Activated CD4-positive, alpha-beta T cell treated with anti-CD3 and anti-CD28 coated beads, Interleukin-2, amount 10 ng/mL, durations not matched to agents 7 days and 5 days (primary cell): ENCODE measurements around the gene SF1. TPM values are rescaled to one million over a fixed set of nuclear protein-coding genes. Genes with fewer than 3 reads are reported as not detected.

ENCODE experiments used
- CTCF ChIA-PET: fragments of 350-600 bp; sonication (Branson Sonifier 250); formaldehyde crosslinking; loops from one replicate; lab custom pipeline; 2021; ENCODE audit warnings: antibody characterized with exemption; lab: Charles Lee
- POLR2A ChIA-PET: fragments of 350-600 bp; sonication (Branson Sonifier 250); formaldehyde crosslinking; loops from one replicate; lab custom pipeline; 2021; ENCODE audit warnings: antibody characterized with exemption; lab: Charles Lee
- DNase-seq: peaks from one replicate; pipeline ENCODE4 v3.0.0-alpha.2; 2020
- H3K27ac Mint-ChIP-seq: one replicate; pipeline ENCODE4 v1.8.0; 2021; ENCODE audit warnings: mild to moderate bottlenecking, moderate library complexity, mixed read lengths
- H3K27me3 Mint-ChIP-seq: one replicate; pipeline ENCODE4 v1.8.0; 2021; ENCODE audit warnings: mixed read lengths
- H3K36me3 Mint-ChIP-seq: one replicate; pipeline ENCODE4 v1.8.0; 2021; ENCODE audit warnings: low read depth, mixed read lengths
- H3K4me1 Mint-ChIP-seq: one replicate; pipeline ENCODE4 v1.8.0; 2021; ENCODE audit warnings: mixed read lengths
- H3K4me3 Mint-ChIP-seq: one replicate; pipeline ENCODE4 v1.8.0; 2021; ENCODE audit warnings: mild to moderate bottlenecking, moderate library complexity, mixed read lengths
- H3K9me3 Mint-ChIP-seq: one replicate; pipeline ENCODE4 v1.8.0; 2021; ENCODE audit warnings: mixed read lengths
- total RNA-seq, 2 experiments: library from RNA; stranded (reverse); gene quantifications; one replicate each; pipeline ENCODE4 v1.2.3, GENCODE V29; 2021

Gene SF1
- total RNA-seq, 2 experiments from 2014 or later: 435 to 456 TPM

DNA sequence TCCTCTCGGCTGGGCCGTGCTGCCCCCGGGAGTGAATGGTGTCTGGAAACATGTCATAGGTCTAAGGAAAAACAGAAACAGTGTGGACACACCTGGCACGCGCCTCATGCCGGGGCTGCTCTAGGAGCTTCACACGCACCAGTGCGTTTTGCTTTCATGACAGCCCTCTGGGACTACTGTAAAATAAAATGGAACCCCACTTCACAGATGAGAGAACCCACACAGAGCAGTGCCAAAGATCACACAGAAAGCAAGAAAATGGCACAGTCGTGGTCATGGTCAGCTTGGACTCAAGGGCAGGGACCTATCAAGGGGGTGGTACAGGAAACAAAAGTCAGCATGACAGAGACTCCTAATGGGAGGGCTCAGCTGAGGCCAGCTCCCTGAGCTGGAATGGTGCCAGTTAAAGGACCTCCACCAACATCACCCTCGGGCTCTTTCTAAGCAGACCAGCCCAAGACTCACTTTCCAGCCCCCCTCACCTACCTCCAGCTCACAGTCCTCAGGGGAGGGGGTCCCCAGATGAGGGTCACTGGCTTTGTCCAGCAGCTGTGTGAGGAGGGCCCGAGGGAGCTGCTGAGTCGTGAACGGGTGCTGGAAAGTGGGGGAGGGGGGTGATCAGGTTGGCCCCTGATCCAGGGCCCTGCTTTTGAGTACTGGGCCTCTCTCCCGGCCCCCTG lies 21.4 kb upstream of the SF1 start:
- ChIA-PET CTCF (interaction anchor here (1.0 to 1.7 kb wide), 3 partner anchors 9 to 18 kb away, joined by 3 to 5 read pairs (median 4); no protein-coding TSS in a partner anchor), POLR2A (no interaction called here)
- DNase-seq: no peak
- Mint-ChIP-seq H3K27ac (no peak overlapping the region), H3K4me1 (peaks cover 49% of the 10 kb centered on the region), H3K36me3 (peaks cover 28% of the 10 kb centered on the region), H3K4me3 (no peak overlapping the region), H3K9me3 (no peaks in the 10 kb centered on the region), H3K27me3 (no peaks in the 10 kb centered on the region)

DNA sequence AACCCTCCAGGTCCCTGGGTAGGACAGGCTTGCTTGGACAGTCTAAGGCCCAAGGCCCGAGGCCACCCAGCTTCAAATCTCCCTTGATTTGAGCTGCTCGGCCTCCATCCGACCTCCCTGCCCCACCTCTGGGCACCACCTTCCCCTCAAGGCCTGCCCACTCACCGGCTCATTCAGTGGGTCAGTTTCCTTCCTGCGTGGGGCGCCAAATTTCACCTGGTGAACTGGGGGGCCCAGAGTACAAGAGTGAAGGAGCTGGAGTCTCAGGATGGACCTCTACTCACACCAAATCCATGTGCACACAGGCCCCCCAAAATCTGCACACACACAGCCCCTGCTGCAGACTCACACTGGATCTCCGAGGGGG lies 20.9 kb upstream of the SF1 start:
- H3K4me3 Mint-ChIP-seq: no peak overlapping the region
- POLR2A ChIA-PET: no interaction called here

DNA sequence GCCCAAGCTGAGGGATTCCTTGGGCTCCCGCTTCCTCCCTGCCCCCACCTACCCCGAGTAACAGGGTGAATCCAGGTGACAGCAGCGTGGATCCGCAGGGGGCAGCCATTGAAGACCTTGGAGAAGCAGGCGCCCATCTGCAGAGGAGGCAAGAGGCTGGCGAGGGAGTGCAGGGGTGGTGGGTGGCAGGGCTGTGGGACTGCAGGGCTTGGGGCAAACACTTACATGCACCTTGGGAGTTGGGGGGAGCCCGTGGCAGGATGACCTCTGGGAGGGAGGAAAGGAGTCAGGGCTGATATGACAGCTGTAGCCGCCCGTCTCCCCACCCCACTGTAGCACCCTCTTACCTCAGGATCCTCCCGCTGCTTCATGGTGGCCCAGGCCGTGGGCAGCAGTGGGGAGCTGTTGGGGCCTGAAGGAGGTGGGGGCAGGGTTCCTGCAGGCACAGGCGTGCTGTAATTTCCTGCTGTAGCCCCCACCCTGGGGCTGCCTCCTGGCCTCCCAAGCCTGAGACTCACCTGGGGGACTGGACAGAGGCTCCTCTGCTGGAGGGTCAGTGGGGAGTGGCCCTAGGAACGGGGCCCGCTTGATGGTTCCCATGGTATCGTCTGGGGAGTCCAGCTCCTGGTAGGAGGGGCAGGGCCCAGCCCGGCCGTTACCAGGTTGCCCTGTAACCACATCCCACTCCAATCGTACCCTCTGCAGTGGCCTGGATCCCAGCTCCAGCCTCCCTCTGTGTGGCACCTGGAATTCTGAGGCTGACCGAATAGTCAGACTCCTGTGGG lies 18.6 kb upstream of the SF1 start:
- POLR2A ChIA-PET: no interaction called here
- no peak overlapping the region for H3K27ac Mint-ChIP-seq
- no peaks in the 10 kb centered on the region for H3K9me3 Mint-ChIP-seq
- no peaks in the 10 kb centered on the region for H3K27me3 Mint-ChIP-seq
- H3K4me3 Mint-ChIP-seq: no peak overlapping the region
- CTCF ChIA-PET: interaction anchor here (0.6 to 1.6 kb wide), 3 partner anchors 10 to 12 kb away, joined by 3 to 4 read pairs (median 3); no protein-coding TSS in a partner anchor
- peaks cover 48% of the 10 kb centered on the region for H3K4me1 Mint-ChIP-seq
- peaks cover 29% of the 10 kb centered on the region for H3K36me3 Mint-ChIP-seq
- no peak for DNase-seq

More for the DNA sequence above, 20.9 kb upstream of the SF1 start:
- Mint-ChIP-seq H3K9me3 (no peaks in the 10 kb centered on the region), H3K27ac (no peak overlapping the region), H3K4me1 (peaks cover 51% of the 10 kb centered on the region), H3K36me3 (peaks cover 28% of the 10 kb centered on the region), H3K27me3 (no peaks in the 10 kb centered on the region)
- CTCF ChIA-PET: interaction anchor here (1.0 to 1.1 kb wide), 2 partner anchors 9 to 11 kb away, joined by 3 to 4 read pairs; no protein-coding TSS in a partner anchor
- DNase-seq: no peak

DNA sequence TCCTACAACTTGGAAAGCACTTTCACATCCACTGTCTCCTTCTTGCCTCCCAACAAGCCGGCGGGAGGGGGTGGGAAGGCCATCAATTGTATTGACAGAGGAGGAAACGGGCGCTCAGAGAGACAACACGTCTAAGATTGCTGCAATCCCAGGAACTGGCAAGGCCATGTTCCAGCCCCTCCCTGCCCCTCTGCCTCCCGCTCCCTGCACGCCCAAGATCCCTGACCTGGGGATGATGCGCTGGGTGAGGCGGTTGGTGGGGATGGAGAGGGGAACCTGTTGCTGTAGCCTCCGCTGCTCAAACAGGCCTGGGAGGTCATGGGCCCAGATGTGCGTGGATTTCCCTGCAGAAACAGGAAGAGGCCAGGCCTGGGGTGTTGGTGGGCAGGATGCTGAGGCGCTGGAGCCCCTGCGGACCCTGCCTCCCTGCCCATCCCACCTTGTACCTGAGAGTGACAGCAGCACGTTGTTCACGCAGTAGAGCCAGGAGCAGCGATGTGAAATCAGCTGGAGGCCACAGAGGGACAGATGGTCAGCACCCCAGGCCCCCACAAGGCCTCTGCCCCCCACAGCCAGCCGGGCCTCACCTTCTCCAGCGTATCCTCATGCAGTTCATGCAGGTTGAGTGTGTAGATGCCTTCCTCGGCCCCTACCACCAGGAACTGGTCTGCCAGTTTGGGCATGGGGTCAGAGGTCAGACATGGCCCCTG lies 17.9 kb upstream of the SF1 start:
- H3K27me3 Mint-ChIP-seq: no peaks in the 10 kb centered on the region
- peaks cover 31% of the 10 kb centered on the region for H3K36me3 Mint-ChIP-seq
- H3K4me1 Mint-ChIP-seq: peaks cover 42% of the 10 kb centered on the region
- no peak overlapping the region for H3K4me3 Mint-ChIP-seq
- ChIA-PET CTCF (interaction anchor here (0.5 to 0.6 kb wide), 2 partner anchors 10 to 23 kb away, joined by 3 to 5 read pairs; no protein-coding TSS in a partner anchor), POLR2A (no interaction called here)
- H3K9me3 Mint-ChIP-seq: no peaks in the 10 kb centered on the region
- no peak for DNase-seq
- H3K27ac Mint-ChIP-seq: no peak overlapping the region

DNA sequence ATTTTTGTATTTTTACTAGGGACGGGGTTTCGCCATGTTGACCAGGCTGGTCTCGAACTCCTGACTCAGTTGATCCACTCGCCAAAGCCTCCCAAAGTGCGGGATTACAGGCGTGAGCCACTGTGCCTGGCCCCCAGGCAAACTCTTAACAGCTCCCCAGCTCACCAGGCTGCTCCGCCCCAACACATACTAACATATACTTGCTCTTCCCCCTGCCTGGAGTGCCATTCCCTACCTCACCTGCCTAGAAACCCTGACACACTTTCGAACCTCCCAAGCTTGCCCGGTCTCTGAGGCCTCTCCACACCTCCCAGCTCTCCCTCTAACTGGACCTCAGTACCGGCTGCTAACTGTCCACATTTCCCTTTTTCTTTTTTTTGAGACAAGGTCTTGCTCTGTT lies 16.2 kb upstream of the SF1 start:
- CTCF ChIA-PET: interaction anchor here (1.1 to 1.4 kb wide), 2 partner anchors 8 to 16 kb away, joined by 3 read pairs; partner anchors contain the start of gene SF1

DNA sequence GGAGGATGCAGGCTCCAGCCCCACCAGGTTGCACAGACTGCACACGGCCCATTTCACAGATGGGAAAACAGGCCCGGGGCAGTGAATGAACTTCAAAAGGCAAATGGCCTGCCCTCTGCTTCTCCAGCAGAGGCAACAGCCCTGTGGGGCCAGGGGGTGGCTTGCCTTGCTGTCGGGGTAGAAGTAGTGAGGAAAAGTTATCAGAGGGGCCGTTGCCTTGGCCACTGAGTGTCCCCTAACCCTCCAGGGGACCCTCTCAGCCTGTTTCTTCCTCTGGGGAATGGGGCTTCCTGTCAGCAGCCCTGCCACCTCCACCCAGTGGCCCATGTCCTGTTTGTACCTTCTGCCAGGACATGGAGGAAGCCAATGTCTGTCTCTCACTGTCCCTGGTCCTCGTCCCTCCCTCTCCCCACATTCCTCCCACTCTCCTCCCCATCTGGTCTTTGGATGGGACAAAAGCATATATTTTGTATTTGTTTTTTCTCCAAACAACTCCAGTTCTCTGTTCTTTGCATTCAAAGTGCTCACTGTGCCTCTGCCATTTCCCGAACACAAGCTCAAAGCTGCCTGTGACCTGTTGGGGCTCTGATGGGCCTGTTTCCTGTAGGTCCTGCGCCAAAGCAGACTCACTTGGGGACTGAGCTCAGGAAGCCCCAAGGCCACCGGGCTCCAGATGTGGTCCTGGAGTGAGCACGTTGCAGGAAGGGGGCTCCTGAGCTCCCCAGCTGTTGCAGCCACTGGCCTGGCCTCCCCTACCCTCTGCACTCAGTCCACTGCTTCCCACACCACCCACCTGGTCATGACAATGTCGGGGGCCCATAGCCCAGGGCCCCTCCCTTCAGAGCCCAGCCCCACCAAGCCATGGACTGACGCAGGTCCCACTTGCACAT lies 15.2 kb upstream of the SF1 start:
- DNase-seq: no peak
- H3K27me3 Mint-ChIP-seq: no peaks in the 10 kb centered on the region
- POLR2A ChIA-PET: interaction anchor here (0.5 to 0.7 kb wide), 2 partner anchors 18 to 21 kb away, joined by 3 to 8 read pairs; no protein-coding TSS in a partner anchor
- H3K4me1 Mint-ChIP-seq: peaks cover 29% of the 10 kb centered on the region
- peaks cover 20% of the 10 kb centered on the region for H3K36me3 Mint-ChIP-seq
- CTCF ChIA-PET: interaction anchor here (0.6 to 1.4 kb wide), 3 partner anchors 9 to 91 kb away, joined by 3 read pairs; partner anchors contain the start of gene SF1
- H3K27ac Mint-ChIP-seq: peak overlapping the region; percentile 80
- H3K4me3 Mint-ChIP-seq: no peak overlapping the region
- no peaks in the 10 kb centered on the region for H3K9me3 Mint-ChIP-seq

More for the DNA sequence above, 16.2 kb upstream of the SF1 start:
- POLR2A ChIA-PET: no interaction called here
- Mint-ChIP-seq H3K9me3 (no peaks in the 10 kb centered on the region), H3K4me3 (no peak overlapping the region), H3K27ac (no peak overlapping the region), H3K36me3 (peaks cover 26% of the 10 kb centered on the region), H3K27me3 (no peaks in the 10 kb centered on the region), H3K4me1 (peaks cover 34% of the 10 kb centered on the region)
- no peak for DNase-seq

DNA sequence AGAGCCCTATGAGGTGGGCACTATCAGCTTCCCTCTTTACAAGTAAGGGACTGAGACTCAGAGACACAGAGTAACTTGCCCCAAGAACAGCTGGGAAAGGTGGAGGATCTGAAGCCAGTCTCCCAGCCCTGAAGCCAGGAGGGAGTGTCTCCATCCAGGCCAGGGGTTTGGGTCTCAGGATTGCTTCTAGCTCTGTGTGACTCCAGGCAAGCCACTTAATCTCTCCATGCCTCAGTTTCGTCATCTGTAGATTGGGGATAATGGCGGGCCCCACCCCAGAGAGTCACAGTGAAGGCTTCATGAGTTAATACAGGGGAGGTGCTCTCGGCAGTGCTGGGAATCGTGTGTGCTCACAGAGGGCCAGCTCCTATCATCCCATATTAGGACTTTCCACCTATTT lies 14.1 kb upstream of the SF1 start:
- Mint-ChIP-seq H3K4me1 (peaks cover 32% of the 10 kb centered on the region), H3K4me3 (no peak overlapping the region), H3K27me3 (no peaks in the 10 kb centered on the region), H3K36me3 (peaks cover 22% of the 10 kb centered on the region), H3K9me3 (no peaks in the 10 kb centered on the region), H3K27ac (peak overlapping the region; percentile 31)
- POLR2A ChIA-PET: interaction anchor here (0.7 kb wide), 1 partner anchor 20 kb away, joined by 8 read pairs; no protein-coding TSS in a partner anchor
- no peak for DNase-seq
- CTCF ChIA-PET: interaction anchor here (0.5 to 0.8 kb wide), 2 partner anchors 27 to 96 kb away, joined by 3 to 5 read pairs; no protein-coding TSS in a partner anchor

DNA sequence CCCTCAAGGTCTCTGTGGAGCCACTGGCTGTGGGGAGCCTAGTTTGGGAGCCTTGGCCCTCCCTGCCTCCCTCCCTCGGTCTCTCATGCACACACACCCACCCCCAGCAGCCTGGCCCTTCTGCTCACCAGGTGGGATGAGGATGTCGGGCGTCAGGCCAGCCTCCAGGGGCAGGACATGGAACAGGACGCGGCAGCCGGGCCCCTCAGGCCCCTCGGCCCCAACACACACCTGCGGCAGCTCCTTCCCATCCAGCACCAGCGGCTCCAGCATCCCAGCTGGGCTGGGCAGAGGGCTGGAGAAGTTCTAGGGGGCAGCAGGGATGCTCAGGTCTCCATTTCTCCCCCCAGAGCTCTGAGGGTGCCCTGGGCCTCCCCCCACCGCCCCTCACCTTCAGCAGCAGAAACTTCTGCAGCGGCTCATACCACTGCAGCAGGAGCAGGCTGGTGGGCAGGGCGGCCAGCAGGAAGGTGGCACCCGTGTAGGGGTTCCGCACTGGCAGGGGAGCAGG lies 13.5 kb upstream of the SF1 start:
- Mint-ChIP-seq H3K4me1 (peaks cover 32% of the 10 kb centered on the region), H3K9me3 (no peaks in the 10 kb centered on the region), H3K4me3 (no peak overlapping the region), H3K27me3 (no peaks in the 10 kb centered on the region), H3K36me3 (peaks cover 23% of the 10 kb centered on the region), H3K27ac (no peak overlapping the region)
- POLR2A ChIA-PET: no interaction called here
- CTCF ChIA-PET: interaction anchor here (0.5 to 1.0 kb wide), 3 partner anchors 11 to 96 kb away, joined by 3 to 5 read pairs (median 3); no protein-coding TSS in a partner anchor
- DNase-seq: no peak

DNA sequence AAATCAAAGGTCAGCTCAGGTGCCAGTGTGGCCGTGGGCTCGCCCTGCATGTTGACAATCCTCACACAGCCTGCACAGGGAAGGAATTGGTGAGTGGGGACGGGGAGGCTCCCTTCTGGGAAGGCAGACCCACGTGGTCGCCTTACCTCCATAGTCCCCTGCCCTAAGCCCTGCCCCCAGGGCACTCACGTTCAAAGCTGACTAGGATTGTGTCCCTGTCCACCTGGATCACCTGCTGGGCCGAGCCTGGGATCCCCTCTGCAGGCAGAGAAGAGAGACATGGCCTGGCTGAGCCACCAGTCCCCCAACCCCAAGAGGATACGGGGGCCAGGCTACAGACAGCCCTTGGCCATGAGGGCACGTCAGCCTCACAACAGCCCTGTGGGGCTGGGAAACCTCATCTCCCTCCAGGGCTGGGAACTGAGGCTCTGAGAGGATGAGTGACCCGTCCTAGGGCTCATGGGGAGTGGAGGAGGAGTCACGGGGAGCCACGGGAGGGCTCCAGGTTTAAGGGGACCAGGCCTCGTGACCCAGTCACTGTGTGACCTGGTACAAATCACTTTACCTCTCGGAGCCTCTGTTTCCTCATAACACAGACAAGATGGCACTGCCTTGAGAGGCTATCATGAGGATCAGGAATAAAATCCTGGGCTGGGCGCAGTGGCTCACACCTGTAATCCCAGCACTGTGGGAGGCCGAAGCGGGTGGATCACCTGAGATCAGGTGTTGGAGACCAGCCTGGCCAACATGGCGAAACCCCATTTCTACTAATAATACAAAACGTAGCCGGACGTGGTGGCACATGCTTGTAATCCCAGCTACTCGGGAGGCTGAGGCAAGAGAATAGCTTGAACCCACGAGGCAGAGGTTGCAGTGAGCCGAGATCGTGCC lies 12.1 kb upstream of the SF1 start:
- peaks cover 20% of the 10 kb centered on the region for H3K4me1 Mint-ChIP-seq
- ChIA-PET CTCF (interaction anchor here (1.0 kb wide), 1 partner anchor 9 kb away, joined by 4 read pairs; no protein-coding TSS in a partner anchor), POLR2A (no interaction called here)
- no peaks in the 10 kb centered on the region for H3K9me3 Mint-ChIP-seq
- DNase-seq: no peak
- peaks cover 23% of the 10 kb centered on the region for H3K36me3 Mint-ChIP-seq
- no peaks in the 10 kb centered on the region for H3K27me3 Mint-ChIP-seq
- no peak overlapping the region for H3K4me3 Mint-ChIP-seq
- H3K27ac Mint-ChIP-seq: no peak overlapping the region

DNA sequence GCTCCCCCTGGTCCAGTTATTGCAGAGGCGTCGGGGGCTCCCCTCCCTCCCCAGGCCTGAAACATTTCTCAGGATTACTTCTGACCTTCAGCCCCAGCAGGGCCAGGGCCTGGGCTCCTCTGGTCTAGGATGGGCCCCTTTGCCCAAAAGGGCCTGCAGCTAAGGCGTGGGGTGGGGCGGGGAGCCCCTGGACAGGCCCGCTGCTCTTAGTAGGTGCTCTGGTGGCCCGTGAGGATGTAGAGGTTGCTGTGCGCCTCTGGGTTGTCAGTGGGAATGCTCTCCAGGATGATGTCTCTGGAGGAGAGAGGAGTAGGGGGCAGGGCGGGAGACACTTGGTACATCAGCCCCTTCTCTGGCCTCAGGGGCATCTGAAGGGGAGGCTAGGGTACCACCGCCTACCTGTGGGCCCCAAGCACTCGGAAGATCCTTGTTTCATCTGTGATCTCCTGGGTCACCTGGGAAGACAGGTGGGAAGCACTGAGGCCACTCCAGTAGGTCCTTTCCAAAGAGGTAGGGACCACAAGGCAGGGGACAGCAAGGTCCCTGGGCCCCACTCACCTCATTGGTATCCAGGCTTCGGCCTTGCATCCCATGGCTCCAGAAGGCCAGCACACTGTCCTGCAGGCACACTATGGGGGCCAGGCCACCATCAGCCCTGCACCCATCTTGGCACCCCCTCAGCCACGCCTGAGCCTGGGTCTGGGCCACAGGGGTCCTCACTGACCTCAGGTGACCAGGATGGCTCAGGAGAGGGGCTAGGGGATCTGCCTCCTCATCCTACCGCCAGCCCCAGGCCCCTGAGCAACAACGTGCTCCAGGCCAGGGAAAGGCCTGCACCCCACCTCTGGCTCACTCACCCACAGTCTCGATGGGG lies 11.2 kb upstream of the SF1 start:
- Mint-ChIP-seq H3K4me3 (no peak overlapping the region), H3K4me1 (peaks cover 18% of the 10 kb centered on the region), H3K9me3 (no peaks in the 10 kb centered on the region), H3K27ac (no peak overlapping the region), H3K27me3 (no peaks in the 10 kb centered on the region), H3K36me3 (peaks cover 26% of the 10 kb centered on the region)
- no peak for DNase-seq
- CTCF ChIA-PET: interaction anchor here (1.0 kb wide), 1 partner anchor 10 kb away, joined by 4 read pairs; no protein-coding TSS in a partner anchor
- POLR2A ChIA-PET: no interaction called here
